Jurkat, Clone E6-1 (cell line): ENCODE measurements around the gene TGFBR3.

ENCODE experiments used
- DNase-seq: peaks from one replicate; pipeline ENCODE4 v3.0.0-alpha.2; 2011; ENCODE audit warnings: low read depth, low spot score
- H3K4me3 ChIP-seq: 2 replicates; pipeline ENCODE4 v1.5.1; 2011; ENCODE audit warnings: mild to moderate bottlenecking, low read length, control low read depth, moderate library complexity

TGFBR3 gene

DNA sequence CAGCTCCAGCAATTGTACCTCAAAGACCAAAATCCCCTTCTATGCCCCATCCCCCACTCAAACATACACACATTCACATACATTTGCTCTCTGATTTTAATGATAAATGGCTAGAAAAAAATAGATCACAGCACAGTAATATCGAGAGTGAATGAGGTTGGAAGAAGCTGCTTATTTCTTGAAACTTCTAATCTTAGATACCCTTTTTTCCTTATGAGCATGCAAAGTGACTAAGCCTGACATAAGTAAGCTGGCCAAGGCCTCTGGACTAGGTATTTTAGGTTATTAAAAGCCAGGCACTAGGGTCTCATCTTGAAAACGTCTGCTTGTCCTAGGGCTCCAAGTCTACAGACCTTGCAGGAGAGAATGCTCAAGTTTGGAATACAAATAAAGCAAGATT, 133.6 kb downstream of the TGFBR3 start:
- no peak for DNase-seq
- H3K4me3 ChIP-seq, result no peak overlapping the region

DNA sequence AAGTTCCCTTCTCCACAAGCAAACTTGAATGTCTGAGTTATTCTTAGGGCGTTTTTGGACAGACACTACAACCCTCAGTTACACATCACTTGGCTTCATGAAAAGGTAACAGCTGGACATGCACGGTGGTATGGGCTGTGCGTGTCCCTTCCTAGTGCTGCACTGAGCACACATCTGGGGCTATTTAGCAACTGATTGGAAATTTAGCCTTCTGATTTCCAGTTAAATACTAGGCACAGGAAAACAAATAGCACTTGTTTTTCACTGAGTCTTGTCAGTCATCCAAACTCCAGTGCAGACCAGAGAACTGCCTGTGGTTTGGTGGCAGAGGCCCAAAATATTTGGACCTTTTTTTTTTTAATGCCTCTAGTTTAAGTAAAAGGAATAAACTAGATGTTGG, 134.7 kb downstream of the TGFBR3 start:
- no peak overlapping the region for H3K4me3 ChIP-seq
- DNase-seq, result no peak

DNA sequence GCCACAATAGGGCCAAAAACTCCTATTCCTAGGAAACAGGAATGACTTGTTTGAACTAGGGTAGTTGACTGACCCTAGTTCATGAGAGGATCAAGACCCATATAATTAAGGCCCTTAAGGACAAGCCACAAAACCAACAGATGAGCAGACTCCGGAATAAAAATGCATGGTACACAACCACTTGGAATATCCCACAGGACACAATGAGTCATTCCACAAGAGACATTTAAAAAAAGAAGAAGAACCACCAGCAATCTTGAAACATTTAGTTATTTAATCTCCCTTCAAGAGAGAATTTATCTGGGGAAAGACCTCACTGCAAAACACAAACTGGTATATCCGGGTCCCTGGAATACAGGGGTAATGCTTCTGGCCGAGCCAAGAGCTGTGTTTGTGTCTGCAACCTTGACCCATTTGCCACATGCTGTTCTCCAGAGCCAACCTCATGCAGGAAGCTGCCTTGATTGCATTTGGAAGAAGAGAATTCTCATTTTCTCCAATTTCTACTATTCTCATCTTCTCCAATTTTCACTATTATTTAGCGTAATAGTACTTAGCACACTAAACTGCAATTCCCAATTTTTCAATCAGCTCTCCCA, 135.5 kb downstream of the TGFBR3 start:
- DNase-seq, result no peak
- no peak overlapping the region for H3K4me3 ChIP-seq

DNA sequence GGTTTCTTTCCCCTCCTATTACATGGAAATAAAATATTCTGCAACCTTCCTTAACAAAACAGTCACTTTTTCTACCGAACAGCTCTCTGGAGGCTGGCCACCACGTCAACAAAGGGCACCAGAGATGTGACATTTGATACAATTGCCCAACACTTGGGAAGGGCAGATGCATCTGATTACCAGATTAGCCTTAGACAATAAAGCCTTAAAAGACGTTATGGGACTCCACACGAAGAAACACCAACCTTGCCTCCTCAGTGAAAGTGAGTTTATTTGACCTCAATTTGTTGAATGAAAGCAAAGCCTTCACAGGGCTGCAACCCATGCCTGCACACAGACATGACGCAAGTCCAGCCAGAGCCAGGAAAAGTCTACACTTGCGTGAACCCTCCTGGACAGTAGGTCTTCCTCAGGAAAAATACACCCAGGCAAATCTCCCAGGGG, 136.1 kb downstream of the TGFBR3 start:
- H3K4me3 ChIP-seq, result no peak overlapping the region
- no peak for DNase-seq

DNA sequence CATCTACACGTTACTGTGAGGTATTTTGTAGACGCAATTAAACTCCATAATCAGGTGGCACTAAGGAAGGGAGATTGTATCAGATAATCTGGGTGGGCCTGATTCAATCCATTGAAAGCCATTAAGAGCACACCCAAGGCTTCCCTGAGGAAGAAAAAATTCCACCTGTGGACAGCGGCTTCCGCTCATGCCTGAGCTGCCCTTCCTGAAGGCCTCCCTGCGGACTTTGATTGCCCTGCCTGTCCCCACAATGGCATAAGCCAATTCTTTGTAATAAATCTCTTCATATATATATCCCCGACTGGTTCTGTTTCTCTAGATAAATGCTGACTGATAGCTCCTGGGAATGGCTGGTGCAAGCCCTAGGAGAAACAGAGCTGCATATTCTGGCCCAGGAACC, 138.3 kb downstream of the TGFBR3 start:
- no peak overlapping the region for H3K4me3 ChIP-seq
- no peak for DNase-seq

- no peak for DNase-seq
- no peak overlapping the region for H3K4me3 ChIP-seq
These were observed 139.1 kb downstream of the TGFBR3 start for GRCh38 chr1:91746728-91747338.

GRCh38 chr1:91745640-91746373, 140.1 kb downstream of the TGFBR3 start:
- no peak overlapping the region for H3K4me3 ChIP-seq
- no peak for DNase-seq

DNA sequence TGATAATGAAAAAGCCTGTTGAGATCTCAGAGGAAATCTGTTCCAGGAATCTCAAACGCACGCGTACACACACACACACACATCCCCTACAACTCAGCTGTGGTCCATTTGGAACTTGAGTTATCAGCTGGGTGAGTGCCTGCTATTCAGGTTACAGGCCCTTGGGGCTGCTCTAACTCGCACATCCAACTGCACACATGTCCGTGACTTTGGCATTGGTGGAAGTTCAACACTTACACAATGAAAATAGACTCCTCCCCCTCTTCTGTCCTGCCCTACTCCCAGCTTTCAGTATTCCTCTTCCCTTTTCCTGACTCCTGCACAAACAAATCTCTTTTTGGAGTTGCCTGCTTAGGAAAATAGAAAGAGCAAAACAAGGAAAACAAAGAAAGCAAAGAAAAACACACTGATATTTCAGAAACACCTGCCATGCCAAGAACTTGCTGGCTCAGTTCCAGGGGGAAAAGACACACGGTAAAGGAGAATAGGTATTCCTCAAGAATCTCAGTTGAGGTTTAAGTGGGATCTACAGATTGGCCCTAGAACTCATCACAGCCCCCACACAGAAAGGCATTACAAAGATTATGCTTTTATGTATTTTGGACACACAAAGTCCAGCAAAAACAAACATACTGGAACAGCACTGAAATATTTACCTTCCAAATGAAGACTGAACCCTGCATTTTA, 140.9 kb downstream of the TGFBR3 start:
- DNase-seq, result no peak
- H3K4me3 ChIP-seq, result no peak overlapping the region

- DNase-seq, result no peak
- H3K4me3 ChIP-seq, result no peak overlapping the region
These were observed 143.1 kb downstream of the TGFBR3 start for GRCh38 chr1:91742848-91743292.

DNA sequence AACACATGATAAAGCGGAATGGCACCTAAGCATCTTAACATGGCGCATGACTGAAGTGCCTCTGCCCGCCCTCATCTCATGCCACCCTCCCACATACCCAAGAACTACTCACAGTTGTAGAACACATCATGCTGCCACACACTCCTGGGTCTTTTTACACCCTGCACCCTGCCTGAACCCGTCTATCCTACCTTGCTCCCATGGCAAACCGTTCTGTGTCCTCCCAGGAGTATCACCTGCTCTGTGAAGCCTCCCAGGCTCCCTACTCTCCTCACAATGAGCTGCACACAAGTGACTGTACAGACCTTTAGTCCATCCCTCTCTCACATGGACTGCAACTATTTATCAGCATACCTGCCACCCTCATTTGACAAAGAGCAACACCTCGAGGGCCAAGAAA, 144.0 kb downstream of the TGFBR3 start:
- DNase-seq, result no peak
- no peak overlapping the region for H3K4me3 ChIP-seq

DNA sequence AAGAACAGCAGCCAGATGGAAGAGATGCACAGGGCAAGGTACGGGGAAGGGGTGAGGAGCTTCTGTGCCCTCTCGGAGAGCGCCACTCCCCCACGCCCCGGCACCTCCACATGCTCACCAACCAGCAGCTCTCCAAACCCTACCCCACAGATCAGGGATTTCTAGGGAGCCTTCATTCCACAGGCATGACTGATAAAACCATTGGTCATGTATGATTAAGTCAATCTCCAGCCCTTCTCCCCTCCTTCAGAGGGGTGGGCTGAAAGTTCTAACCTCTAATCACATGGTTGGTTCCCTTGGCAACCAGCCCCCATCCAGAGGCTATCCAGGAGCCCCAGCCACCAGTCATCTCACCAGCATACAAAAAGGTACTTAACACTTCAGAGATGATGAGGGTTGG, 144.7 kb downstream of the TGFBR3 start:
- no peak overlapping the region for H3K4me3 ChIP-seq
- no peak for DNase-seq

GRCh38 chr1:91737650-91738049, 148.3 kb downstream of the TGFBR3 start:
- no peak for DNase-seq
- H3K4me3 ChIP-seq, result no peak overlapping the region

GRCh38 chr1:91736715-91737615, 149.0 kb downstream of the TGFBR3 start:
- DNase-seq, result no peak
- no peak overlapping the region for H3K4me3 ChIP-seq

DNA sequence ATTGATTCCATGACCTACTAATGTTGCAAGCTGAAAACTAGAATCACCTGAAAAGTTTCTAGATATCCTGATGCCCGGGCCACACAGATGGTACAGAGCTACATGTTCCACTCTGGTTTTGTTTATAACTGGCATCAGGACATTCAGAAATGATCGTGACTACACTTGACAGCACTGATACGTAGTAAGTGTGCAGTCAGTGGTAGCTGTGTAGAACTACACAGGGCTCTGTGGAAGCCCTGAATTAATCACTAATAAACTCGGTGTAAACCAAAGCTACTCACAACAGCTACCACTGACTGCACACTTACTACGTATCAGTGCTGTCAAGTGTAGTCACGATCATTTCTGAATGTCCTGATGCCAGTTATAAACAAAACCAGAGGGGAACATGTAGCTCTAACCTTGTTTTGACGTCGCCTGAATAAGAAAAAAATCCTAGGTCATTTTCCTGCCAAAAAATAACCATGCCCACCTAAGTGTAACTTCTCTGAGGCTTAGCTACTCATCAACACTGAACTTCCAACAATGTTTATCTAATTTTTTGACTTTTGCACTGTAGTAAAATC, 149.7 kb downstream of the TGFBR3 start:
- no peak overlapping the region for H3K4me3 ChIP-seq
- DNase-seq, result no peak

DNA sequence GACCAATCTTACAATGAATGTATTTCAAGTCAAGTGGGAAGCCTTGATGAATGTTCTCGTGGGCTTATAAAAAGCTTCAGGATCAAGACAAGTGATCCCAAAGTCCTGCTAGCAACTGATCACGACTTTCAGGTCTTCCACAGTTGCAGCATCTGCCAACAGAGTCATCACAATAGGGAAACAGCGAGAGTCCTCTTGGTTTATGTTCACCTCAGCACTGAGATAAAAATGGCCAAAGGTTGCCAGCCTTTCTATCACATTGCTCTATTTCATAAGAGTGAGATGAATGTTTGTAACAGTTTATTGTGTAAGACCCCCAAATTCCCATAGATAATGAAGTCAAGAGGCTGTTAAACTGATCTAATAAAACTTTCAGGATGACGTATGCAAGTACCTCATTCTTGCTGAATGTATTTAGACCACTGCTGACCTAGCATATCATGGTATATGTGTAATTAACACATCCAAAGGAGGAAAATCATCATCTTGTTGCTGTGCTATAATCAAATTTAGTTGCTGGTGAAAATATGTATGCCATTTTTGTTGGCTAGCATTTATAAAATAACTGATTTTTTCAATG, 150.6 kb downstream of the TGFBR3 start:
- H3K4me3 ChIP-seq, result no peak overlapping the region
- DNase-seq, result no peak

DNA sequence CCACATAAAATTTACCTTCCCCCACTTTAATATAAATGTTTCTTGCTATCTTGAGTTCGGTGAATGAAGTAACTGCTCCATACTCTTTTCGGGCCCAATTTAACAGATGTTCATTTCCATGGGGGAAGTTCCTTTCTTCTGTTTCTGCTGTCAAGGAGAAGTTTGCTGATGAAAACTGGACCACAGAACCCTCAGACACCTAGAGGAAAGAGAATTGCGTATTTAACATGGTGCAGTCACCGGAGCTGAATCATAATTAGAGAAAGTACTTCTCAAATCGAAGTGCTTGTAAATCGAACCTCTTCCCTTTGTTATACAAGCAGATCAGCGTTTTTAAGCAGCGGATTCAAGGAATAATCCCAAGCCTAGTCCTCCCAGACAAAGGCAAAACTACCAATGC, 151.2 kb downstream of the TGFBR3 start:
- H3K4me3 ChIP-seq, result no peak overlapping the region
- DNase-seq, result no peak

- DNase-seq, result no peak
- no peak overlapping the region for H3K4me3 ChIP-seq
These were observed 152.7 kb downstream of the TGFBR3 start for GRCh38 chr1:91733108-91733710.
